ENCODE measurements around the gene TMEM208. TPM values are rescaled to one million over a fixed set of nuclear protein-coding genes. Genes with fewer than 3 reads are reported as not detected.

The TMEM208 gene
- polyA plus RNA-seq, 3 donors, result 45.4 to 130 (median 117) TPM

DNA sequence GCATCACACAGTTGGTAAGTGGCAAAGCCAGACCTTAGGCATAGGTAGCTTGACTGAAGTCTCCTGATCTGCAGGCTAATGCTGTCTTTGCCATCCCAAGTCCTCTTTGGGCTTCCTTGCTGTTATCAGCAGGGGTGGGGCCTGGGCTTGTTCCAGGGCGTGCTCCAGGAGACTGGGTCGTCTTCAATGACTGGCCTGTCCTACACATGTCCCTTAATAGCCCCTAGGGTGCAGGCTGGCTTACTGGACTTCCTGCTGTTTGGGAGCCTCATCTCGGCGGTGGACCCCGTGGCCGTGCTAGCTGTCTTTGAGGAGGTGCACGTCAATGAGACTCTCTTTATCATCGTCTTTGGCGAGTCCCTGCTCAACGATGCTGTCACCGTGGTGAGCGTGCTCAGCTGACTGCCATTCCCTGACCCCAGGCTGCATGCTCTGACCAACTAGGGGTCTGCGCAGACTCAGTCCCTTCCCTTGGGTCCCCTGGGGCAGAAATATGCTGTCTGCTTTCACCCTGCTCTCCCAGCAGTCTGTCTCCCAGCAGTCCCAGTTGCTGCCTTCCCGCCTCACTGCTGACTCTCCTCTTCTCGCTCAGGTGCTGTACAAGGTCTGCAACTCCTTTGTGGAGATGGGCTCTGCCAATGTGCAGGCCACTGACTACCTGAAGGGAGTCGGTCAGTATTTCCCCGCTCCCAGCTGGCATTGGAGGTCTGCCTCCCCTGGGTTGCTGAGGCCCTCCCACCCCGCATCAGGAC lies 28.0 kb downstream of the TMEM208 start:
- Histone ChIP-seq H3K4me3 (replicated peaks in 1 of 3; ENCODE audit: low read depth in 2 of 3, low read length in 3 of 3) (no peak overlapping the region), H3K4me2 (replicated peaks; ENCODE audit: extremely low read depth, low read length, poor library complexity, severe bottlenecking) (no peak overlapping the region), H3K4me1 (ENCODE audit: control insufficient read depth in 1 of 2, insufficient read depth in 2 of 2, low read length in 2 of 2) (no peaks in the 10 kb centered on the region), H2AFZ (ENCODE audit: insufficient read depth, low read depth, low read length, poor library complexity, severe bottlenecking) (no peak overlapping the region), H3K36me3 (replicated peaks in 1 of 2; ENCODE audit: control insufficient read depth in 1 of 2, insufficient read depth in 2 of 2, low read length in 2 of 2) (no peaks in the 10 kb centered on the region), H3K27me3 (ENCODE audit: control insufficient read depth in 2 of 2, insufficient read depth in 2 of 2, low read length in 2 of 2) (peaks cover 8 to 12% of the 10 kb centered on the region in 2 donors), H3K27ac (ENCODE audit: low read depth in 1 of 2, low read length in 2 of 2) (no peak overlapping the region), H3K9ac (ENCODE audit: insufficient read depth, low read length, poor library complexity, severe bottlenecking) (no peak overlapping the region), H3K9me3 (replicated peaks in 1 of 2; ENCODE audit: control insufficient read depth in 1 of 2, insufficient read depth in 1 of 2, low read length in 2 of 2) (no peaks in the 10 kb centered on the region), H3K79me2 (ENCODE audit: insufficient read depth, low read length) (no peaks in the 10 kb centered on the region), H4K20me1 (ENCODE audit: insufficient read depth, low read length) (no peaks in the 10 kb centered on the region)
- no peak for TF ChIP-seq CTCF (IDR thresholded peaks at IDR 0.05)
- peaks cover 12 to 28% (median 19%) of the 10 kb centered on the region in 3 donors for H3K27me3 Mint-ChIP-seq (ENCODE audit: low read depth in 3 of 3)
- intact Hi-C loops (cut with micrococcal nuclease), result no loop called here
- 99% methylated on average over 16 of the region's 18 CpGs for WGBS (ENCODE audit: insufficient coverage)
- H3K36me3 Mint-ChIP-seq, result peaks cover 0 to 2% of the 10 kb centered on the region in 2 donors
- peak overlapping the region in 1 of 7 donors; percentile 64 for H3K27ac Mint-ChIP-seq
- peaks cover 0 to 3% (median 0%) of the 10 kb centered on the region in 7 donors for H3K9me3 Mint-ChIP-seq
- DNase-seq, result no peak
- no peak overlapping the region for H3K4me3 Mint-ChIP-seq
- H3K4me1 Mint-ChIP-seq, result peaks cover 2% of the 10 kb centered on the region

DNA sequence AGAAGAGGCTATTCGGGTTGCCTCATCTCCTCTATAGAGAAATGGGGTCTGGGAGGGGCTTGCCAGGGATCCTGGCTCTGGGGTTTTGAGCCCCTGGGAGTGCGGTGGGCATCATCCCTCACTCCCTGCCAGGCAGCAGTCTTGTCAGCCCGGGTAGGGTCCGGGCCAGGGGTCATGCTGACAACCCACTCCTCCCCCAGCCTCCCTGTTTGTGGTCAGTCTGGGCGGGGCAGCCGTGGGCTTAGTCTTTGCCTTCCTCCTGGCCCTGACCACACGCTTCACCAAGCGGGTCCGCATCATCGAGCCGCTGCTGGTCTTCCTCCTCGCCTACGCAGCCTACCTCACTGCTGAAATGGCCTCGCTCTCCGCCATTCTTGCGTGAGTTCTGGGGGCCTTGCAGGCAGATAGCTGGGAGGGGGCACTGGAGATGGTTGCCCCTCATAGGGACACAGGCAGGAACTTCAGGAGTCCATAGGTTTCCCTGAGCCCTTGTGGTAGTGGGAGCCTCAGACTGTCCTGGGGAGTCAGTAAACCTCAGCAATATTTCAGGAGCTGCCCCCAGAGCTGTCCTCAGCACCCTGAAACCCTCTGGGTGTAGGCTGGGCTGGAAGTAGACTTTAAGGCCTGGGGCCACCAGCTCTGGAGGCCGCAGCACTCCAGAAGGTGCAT lies 28.8 kb downstream of the TMEM208 start:
- WGBS (ENCODE audit: insufficient coverage), result 85% methylated on average over 12 of the region's 17 CpGs

More for the DNA sequence above, 28.8 kb downstream of the TMEM208 start:
- intact Hi-C loops (cut with micrococcal nuclease), result no loop called here
- Mint-ChIP-seq H3K27ac (peak overlapping the region in 1 of 7 donors; percentile 64), H3K4me1 (no peaks in the 10 kb centered on the region), H3K9me3 (peaks cover 0 to 3% (median 0%) of the 10 kb centered on the region in 7 donors), H3K27me3 (ENCODE audit: low read depth in 3 of 3) (peaks cover 5 to 21% (median 12%) of the 10 kb centered on the region in 3 donors), H3K36me3 (no peaks in the 10 kb centered on the region), H3K4me3 (no peak overlapping the region)
- Histone ChIP-seq H3K27ac (ENCODE audit: low read depth in 1 of 2, low read length in 2 of 2) (no peak overlapping the region), H3K9me3 (replicated peaks in 1 of 2; ENCODE audit: control insufficient read depth in 1 of 2, insufficient read depth in 1 of 2, low read length in 2 of 2) (no peaks in the 10 kb centered on the region), H3K79me2 (ENCODE audit: insufficient read depth, low read length) (no peaks in the 10 kb centered on the region), H2AFZ (ENCODE audit: insufficient read depth, low read depth, low read length, poor library complexity, severe bottlenecking) (no peak overlapping the region), H3K36me3 (replicated peaks in 1 of 2; ENCODE audit: control insufficient read depth in 1 of 2, insufficient read depth in 2 of 2, low read length in 2 of 2) (no peaks in the 10 kb centered on the region), H4K20me1 (ENCODE audit: insufficient read depth, low read length) (no peaks in the 10 kb centered on the region), H3K4me3 (replicated peaks in 1 of 3; ENCODE audit: low read depth in 2 of 3, low read length in 3 of 3) (no peak overlapping the region), H3K9ac (ENCODE audit: insufficient read depth, low read length, poor library complexity, severe bottlenecking) (no peak overlapping the region), H3K4me2 (replicated peaks; ENCODE audit: extremely low read depth, low read length, poor library complexity, severe bottlenecking) (no peak overlapping the region), H3K27me3 (ENCODE audit: control insufficient read depth in 2 of 2, insufficient read depth in 2 of 2, low read length in 2 of 2) (peaks cover under 1 to 5% of the 10 kb centered on the region in 2 donors), H3K4me1 (ENCODE audit: control insufficient read depth in 1 of 2, insufficient read depth in 2 of 2, low read length in 2 of 2) (no peaks in the 10 kb centered on the region)
- DNase-seq, result no peak
- no peak for TF ChIP-seq CTCF (IDR thresholded peaks at IDR 0.05)

All from CD14-positive monocyte (primary cell).